ENCODE measurements around the gene FARP1.
A peak's percentile ranks its signal among the peaks of the same experiment; 100 is the strongest.

The FARP1 gene

GRCh38 chr13:98212763-98213162 lies 69.9 kb downstream of the FARP1 start:
- Histone ChIP-seq H3K4me2 (no peak overlapping the region), H3K9ac (no peak overlapping the region), H3K9me3 (peaks cover 19% of the 10 kb centered on the region), H3K27me3 (no peaks in the 10 kb centered on the region), H3K4me3 (no peak overlapping the region), H3K36me3 (peaks cover 44% of the 10 kb centered on the region), H3K4me1 (peaks cover 28% of the 10 kb centered on the region), H3K27ac (no peak overlapping the region), H4K20me1 (no peaks in the 10 kb centered on the region)
- no peak for TF ChIP-seq Cebpa-rat (IDR thresholded peaks at IDR 0.05)

- no peak overlapping the region for H3K4me2 ChIP-seq
Observed at GRCh38 chr13:98213354-98213753, 70.5 kb downstream of the FARP1 start.

DNA sequence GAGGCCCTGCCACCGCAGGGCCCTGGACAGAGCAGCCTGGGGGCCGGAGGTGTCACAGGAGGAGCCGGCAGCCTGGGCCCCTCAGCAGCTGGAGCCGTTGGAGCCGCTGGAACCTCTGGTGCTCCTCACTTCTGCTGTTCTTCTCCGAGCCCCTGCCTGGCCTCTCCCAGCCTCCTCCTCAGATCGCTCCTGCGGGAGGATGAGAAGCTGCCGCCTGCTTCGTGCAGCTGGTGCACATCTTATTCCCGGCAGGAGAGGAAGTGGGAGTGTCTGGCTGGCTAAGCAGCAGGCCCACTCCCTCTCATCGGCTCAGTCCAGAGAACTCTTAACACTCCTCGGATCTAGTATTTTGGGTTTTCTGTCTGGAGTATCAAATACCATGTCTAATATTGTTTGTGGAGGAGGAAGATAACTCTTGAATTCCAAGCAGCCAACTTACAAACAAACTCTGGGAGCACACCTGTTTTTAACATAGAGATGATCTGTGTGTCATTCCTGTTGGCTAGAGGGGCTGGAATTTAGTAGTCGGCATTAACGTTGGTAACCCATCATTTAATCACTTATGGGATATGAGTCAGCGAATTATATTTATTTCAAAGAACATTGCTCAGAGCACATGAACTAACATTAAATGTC lies 71.2 kb downstream of the FARP1 start:
- Histone ChIP-seq H3K4me2 (no peak overlapping the region), H3K4me1 (peaks cover 28% of the 10 kb centered on the region), H3K4me3 (no peak overlapping the region), H3K9ac (no peak overlapping the region), H3K27ac (no peak overlapping the region), H3K36me3 (peaks cover 49% of the 10 kb centered on the region), H3K9me3 (peaks cover 19% of the 10 kb centered on the region), H3K27me3 (no peaks in the 10 kb centered on the region), H4K20me1 (no peaks in the 10 kb centered on the region)
- TF ChIP-seq Cebpa-rat (IDR thresholded peaks at IDR 0.05): no peak

More at GRCh38 chr13:98213354-98213753, 70.5 kb downstream of the FARP1 start:
- H3K36me3 ChIP-seq: peaks cover 49% of the 10 kb centered on the region
- H3K27me3 ChIP-seq: no peaks in the 10 kb centered on the region
- no peaks in the 10 kb centered on the region for H4K20me1 ChIP-seq
- no peak for TF ChIP-seq Cebpa-rat (IDR thresholded peaks at IDR 0.05)
- peaks cover 28% of the 10 kb centered on the region for H3K4me1 ChIP-seq
- H3K9me3 ChIP-seq: peaks cover 19% of the 10 kb centered on the region
- no peak overlapping the region for H3K9ac ChIP-seq
- H3K27ac ChIP-seq: no peak overlapping the region
- H3K4me3 ChIP-seq: no peak overlapping the region

GRCh38 chr13:98214707-98215106 lies 71.8 kb downstream of the FARP1 start:
- H3K4me2 ChIP-seq: no peak overlapping the region

GRCh38 chr13:98215508-98215907 lies 72.6 kb downstream of the FARP1 start:
- H3K4me1 ChIP-seq: peaks cover 33% of the 10 kb centered on the region
- no peak overlapping the region for H3K4me3 ChIP-seq
- TF ChIP-seq Cebpa-rat (IDR thresholded peaks at IDR 0.05): no peak
- H3K4me2 ChIP-seq: no peak overlapping the region; the same call in 1 of the 2 replicates
- no peaks in the 10 kb centered on the region for H4K20me1 ChIP-seq
- no peak overlapping the region for H3K9ac ChIP-seq
- no peaks in the 10 kb centered on the region for H3K27me3 ChIP-seq
- H3K27ac ChIP-seq: no peak overlapping the region
- H3K9me3 ChIP-seq: peaks cover 13% of the 10 kb centered on the region
- peaks cover 49% of the 10 kb centered on the region for H3K36me3 ChIP-seq

More at GRCh38 chr13:98214707-98215106, 71.8 kb downstream of the FARP1 start:
- Histone ChIP-seq H4K20me1 (no peaks in the 10 kb centered on the region), H3K4me1 (peaks cover 31% of the 10 kb centered on the region), H3K9me3 (peaks cover 19% of the 10 kb centered on the region), H3K4me3 (no peak overlapping the region), H3K27me3 (no peaks in the 10 kb centered on the region), H3K36me3 (peaks cover 49% of the 10 kb centered on the region), H3K27ac (no peak overlapping the region), H3K9ac (no peak overlapping the region)
- no peak for TF ChIP-seq Cebpa-rat (IDR thresholded peaks at IDR 0.05)

GRCh38 chr13:98216135-98216565 lies 73.3 kb downstream of the FARP1 start:
- Histone ChIP-seq H3K27ac (no peak overlapping the region), H3K4me2 (peak overlapping the region; percentile 62)

DNA sequence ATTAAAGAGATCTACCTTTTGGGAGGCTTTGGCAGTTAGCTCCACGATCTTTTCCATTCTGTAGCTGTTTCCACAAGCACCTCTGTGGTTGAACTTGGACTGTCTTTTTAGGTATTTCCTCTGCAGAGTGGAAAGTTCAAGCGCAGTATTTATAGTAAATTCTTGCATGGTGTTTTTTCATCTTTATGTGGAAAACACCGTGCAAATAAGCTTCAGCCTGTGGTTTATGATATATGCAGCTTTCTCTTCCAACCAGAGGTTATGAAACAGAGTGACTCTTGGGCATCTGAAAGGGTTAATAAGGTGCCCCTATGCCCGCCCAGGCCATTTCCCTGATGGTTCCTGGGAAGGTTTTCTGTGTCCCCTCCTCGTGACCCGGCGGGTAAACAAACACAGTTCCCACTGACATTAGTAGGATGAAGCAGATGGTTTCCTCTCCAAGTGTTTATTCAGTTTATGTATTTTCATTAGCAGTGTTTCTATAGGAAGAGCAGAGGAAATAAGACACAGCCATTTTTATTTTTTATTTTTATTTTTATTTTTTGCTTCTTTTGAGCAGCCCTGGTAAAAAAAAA lies 73.9 kb downstream of the FARP1 start:
- Histone ChIP-seq H3K27me3 (no peaks in the 10 kb centered on the region), H3K27ac (no peak overlapping the region), H4K20me1 (no peaks in the 10 kb centered on the region), H3K4me2 (peak overlapping the region; percentile 62), H3K4me3 (no peak overlapping the region), H3K9me3 (no peaks in the 10 kb centered on the region), H3K9ac (no peak overlapping the region), H3K36me3 (peaks cover 39% of the 10 kb centered on the region), H3K4me1 (peaks cover 42% of the 10 kb centered on the region)
- TF ChIP-seq Cebpa-rat (IDR thresholded peaks at IDR 0.05): no peak

More at GRCh38 chr13:98216135-98216565, 73.3 kb downstream of the FARP1 start:
- H3K4me1 ChIP-seq: peaks cover 39% of the 10 kb centered on the region
- H3K4me3 ChIP-seq: no peak overlapping the region
- H3K9ac ChIP-seq: no peak overlapping the region
- H3K27me3 ChIP-seq: no peaks in the 10 kb centered on the region
- TF ChIP-seq Cebpa-rat (IDR thresholded peaks at IDR 0.05): no peak
- no peaks in the 10 kb centered on the region for H4K20me1 ChIP-seq
- H3K36me3 ChIP-seq: peaks cover 46% of the 10 kb centered on the region
- peaks cover 6% of the 10 kb centered on the region for H3K9me3 ChIP-seq

GRCh38 chr13:98217597-98217996 lies 74.7 kb downstream of the FARP1 start:
- Histone ChIP-seq H3K36me3 (peaks cover 40% of the 10 kb centered on the region), H3K27ac (no peak overlapping the region), H3K9ac (no peak overlapping the region), H3K4me3 (no peak overlapping the region), H3K27me3 (no peaks in the 10 kb centered on the region), H3K4me2 (no peak overlapping the region), H3K4me1 (peaks cover 42% of the 10 kb centered on the region), H4K20me1 (no peaks in the 10 kb centered on the region), H3K9me3 (no peaks in the 10 kb centered on the region)
- no peak for TF ChIP-seq Cebpa-rat (IDR thresholded peaks at IDR 0.05)

GRCh38 chr13:98219685-98220084 lies 76.8 kb downstream of the FARP1 start:
- Histone ChIP-seq H3K9me3 (no peaks in the 10 kb centered on the region), H3K27me3 (no peaks in the 10 kb centered on the region), H3K9ac (no peak overlapping the region), H3K4me1 (peaks cover 38% of the 10 kb centered on the region), H3K27ac (no peak overlapping the region), H3K36me3 (peaks cover 30% of the 10 kb centered on the region), H3K4me3 (no peak overlapping the region), H3K4me2 (peak overlapping the region; percentile 47; the same call in 1 of the 2 replicates), H4K20me1 (no peaks in the 10 kb centered on the region)
- no peak for TF ChIP-seq Cebpa-rat (IDR thresholded peaks at IDR 0.05)

GRCh38 chr13:98220271-98220791 lies 77.4 kb downstream of the FARP1 start:
- no peaks in the 10 kb centered on the region for H4K20me1 ChIP-seq

More at GRCh38 chr13:98220271-98220791, 77.4 kb downstream of the FARP1 start:
- Histone ChIP-seq H3K4me3 (no peak overlapping the region), H3K9ac (0 out of 2 replicates have a peak overlapping the region, but pooled peaks have one; percentile 9), H3K4me2 (peak overlapping the region; percentile 47), H3K4me1 (peaks cover 38% of the 10 kb centered on the region), H3K9me3 (peaks cover 2% of the 10 kb centered on the region; the same call in 1 of the 2 replicates), H3K27me3 (no peaks in the 10 kb centered on the region), H3K36me3 (peaks cover 32% of the 10 kb centered on the region), H3K27ac (no peak overlapping the region)
- no peak for TF ChIP-seq Cebpa-rat (IDR thresholded peaks at IDR 0.05)
